ENCODE measurements around the gene ZNF780A.

DNA sequence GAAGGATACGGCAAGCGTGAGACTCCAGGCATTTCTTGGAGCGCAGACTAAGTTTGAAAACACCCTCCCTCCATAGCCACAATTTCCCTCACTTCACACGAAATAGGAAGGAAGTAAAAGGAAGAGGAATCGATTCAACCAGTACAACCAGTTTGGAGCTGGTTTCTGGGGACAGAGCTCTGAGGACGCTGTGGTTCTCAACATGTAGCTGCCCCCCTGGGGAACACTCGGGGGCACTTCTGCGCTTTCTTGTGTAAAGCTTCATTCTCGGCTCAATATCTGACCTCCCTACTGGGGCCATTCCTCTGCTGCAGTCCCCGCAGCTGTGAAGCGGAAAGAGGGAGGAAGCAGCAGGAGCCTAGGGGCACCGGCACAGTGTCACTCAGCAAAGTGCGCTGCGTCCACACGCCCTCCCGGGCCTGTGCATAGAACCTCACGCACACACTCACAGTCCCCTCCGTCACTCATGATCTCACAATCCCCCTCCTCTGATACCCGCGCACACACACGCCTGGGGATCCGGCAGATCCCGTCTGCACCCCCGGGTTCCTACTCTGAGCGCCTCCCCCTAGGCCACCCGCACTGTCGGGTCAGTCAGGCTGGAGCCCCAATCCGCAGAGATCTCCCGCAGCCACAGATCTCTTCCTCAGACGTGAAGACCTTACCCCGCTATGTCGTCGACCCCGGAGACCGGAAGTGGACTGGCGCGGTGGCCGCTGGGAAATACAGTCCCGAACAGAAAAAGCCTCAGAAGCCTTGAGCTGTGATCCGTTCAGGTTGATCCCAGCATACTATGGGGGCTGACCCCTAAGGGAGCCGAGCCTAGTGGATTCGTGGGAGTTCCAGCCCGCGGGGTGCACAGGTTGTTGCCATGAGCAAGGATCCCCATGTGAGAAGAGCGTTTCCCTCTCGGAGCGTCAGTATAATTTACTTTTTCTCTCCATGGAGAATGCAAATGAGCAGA lies at the start of gene ZNF780A:
- TF ChIP-seq, protein P1, sequence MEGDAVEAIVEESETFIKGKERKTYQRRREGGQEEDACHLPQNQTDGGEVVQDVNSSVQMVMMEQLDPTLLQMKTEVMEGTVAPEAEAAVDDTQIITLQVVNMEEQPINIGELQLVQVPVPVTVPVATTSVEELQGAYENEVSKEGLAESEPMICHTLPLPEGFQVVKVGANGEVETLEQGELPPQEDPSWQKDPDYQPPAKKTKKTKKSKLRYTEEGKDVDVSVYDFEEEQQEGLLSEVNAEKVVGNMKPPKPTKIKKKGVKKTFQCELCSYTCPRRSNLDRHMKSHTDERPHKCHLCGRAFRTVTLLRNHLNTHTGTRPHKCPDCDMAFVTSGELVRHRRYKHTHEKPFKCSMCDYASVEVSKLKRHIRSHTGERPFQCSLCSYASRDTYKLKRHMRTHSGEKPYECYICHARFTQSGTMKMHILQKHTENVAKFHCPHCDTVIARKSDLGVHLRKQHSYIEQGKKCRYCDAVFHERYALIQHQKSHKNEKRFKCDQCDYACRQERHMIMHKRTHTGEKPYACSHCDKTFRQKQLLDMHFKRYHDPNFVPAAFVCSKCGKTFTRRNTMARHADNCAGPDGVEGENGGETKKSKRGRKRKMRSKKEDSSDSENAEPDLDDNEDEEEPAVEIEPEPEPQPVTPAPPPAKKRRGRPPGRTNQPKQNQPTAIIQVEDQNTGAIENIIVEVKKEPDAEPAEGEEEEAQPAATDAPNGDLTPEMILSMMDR (conservative IDR thresholded peaks at IDR 0.05; ENCODE audit: low read length), result no peak
- no peak for TF ChIP-seq EZH2phosphoT487 (IDR thresholded peaks at IDR 0.05; ENCODE audit: borderline replicate concordance, low read depth, low read length)
